ENCODE data around the gene DDX41. TPM values are rescaled to one million over a fixed set of nuclear protein-coding genes. Genes with fewer than 3 reads are reported as not detected.

The DDX41 gene
- total RNA-seq, 1 experiment from 2014 or later, result 318 TPM

GRCh38 chr5:177555228-177555627 is 38.5 kb upstream of the DDX41 start:
- POLR2A ChIA-PET (ENCODE audit: unreplicated experiment), result no interaction called here
- DNase-seq (no peak), ATAC-seq (no peak)
- no peak overlapping the region for H3K27ac ChIP-seq (ENCODE audit: low read length)
- H4K20me1 ChIP-seq (ENCODE audit: low read length), result peaks cover 15% of the 10 kb centered on the region; the same call in 1 of the 2 replicates
- no TSS peak for BruUV-seq (replicated peaks)
- peak overlapping the region; percentile 88 for H3K4me2 ChIP-seq (ENCODE audit: low read length)
- H3K9ac ChIP-seq (ENCODE audit: low read length), result no peak overlapping the region
- no peaks in the 10 kb centered on the region for H3F3A ChIP-seq (ENCODE audit: low read length, unreplicated experiment)
- peaks cover 43% of the 10 kb centered on the region for H3K79me2 ChIP-seq (ENCODE audit: low read length)
- peaks cover 21% of the 10 kb centered on the region for H3K4me1 ChIP-seq (ENCODE audit: insufficient read depth, low read length)
- CTCF ChIA-PET, result no interaction called here
- H3K9me3 ChIP-seq (ENCODE audit: low read length), result no peaks in the 10 kb centered on the region
- no peaks in the 10 kb centered on the region; the same call in 1 of the 2 replicates for H3K36me3 ChIP-seq (ENCODE audit: low read depth, low read length)
- peak overlapping the region; percentile 99 for H2AFZ ChIP-seq (ENCODE audit: low read length)
- H3K9me2 ChIP-seq (replicated peaks; ENCODE audit: low read length), result no peaks in the 10 kb centered on the region
- no peaks in the 10 kb centered on the region for H3K27me3 ChIP-seq (ENCODE audit: low read length)
- TF ChIP-seq CTCF (conservative IDR thresholded peaks at IDR 0.05; ENCODE audit: low read depth, low read length) (no peak), EZH2 (IDR thresholded peaks at IDR 0.05; ENCODE audit: low read length, unreplicated experiment) (no peak), EZH2phosphoT487 (IDR thresholded peaks at IDR 0.05; ENCODE audit: borderline replicate concordance, low read length) (no peak)
- intact Hi-C loops (cut with micrococcal nuclease), result loop anchor here (2.0 kb wide), 1 partner anchor 38 kb away; the partner anchor contains the start of gene TMED9
- peak overlapping the region; percentile 75 for H3K4me3 ChIP-seq (ENCODE audit: low read length)

- no peaks in the 10 kb centered on the region for H3F3A ChIP-seq (ENCODE audit: low read length, unreplicated experiment)
- no peaks in the 10 kb centered on the region for H3K9me2 ChIP-seq (replicated peaks; ENCODE audit: low read length)
- DNase-seq, result peak; percentile 91
- intact Hi-C loops (cut with micrococcal nuclease), result loop anchor here (2.0 to 5.0 kb wide), 2 partner anchors 37 to 38 kb away; partner anchors contain the start of genes DDX41 and TMED9
- H3K9ac ChIP-seq (ENCODE audit: low read length), result peak within 1 kb of the TSS; percentile 79
- no peaks in the 10 kb centered on the region for H3K9me3 ChIP-seq (ENCODE audit: low read length)
- H3K27ac ChIP-seq (ENCODE audit: low read length), result no peak within 1 kb of the TSS
- H3K4me1 ChIP-seq (ENCODE audit: insufficient read depth, low read length), result peaks cover 21% of the 10 kb centered on the region
- peaks cover 15% of the 10 kb centered on the region; the same call in 1 of the 2 replicates for H4K20me1 ChIP-seq (ENCODE audit: low read length)
- peak; percentile 84 for ATAC-seq
- H3K36me3 ChIP-seq (ENCODE audit: low read depth, low read length), result no peaks in the 10 kb centered on the region; the same call in 1 of the 2 replicates
- ChIA-PET POLR2A (ENCODE audit: unreplicated experiment) (no interaction called here), CTCF (no interaction called here)
- peak within 1 kb of the TSS; percentile 93 for H3K4me2 ChIP-seq (ENCODE audit: low read length)
- no peaks in the 10 kb centered on the region for H3K27me3 ChIP-seq (ENCODE audit: low read length)
- peak within 1 kb of the TSS; percentile 99 for H2AFZ ChIP-seq (ENCODE audit: low read length)
- TF ChIP-seq EZH2phosphoT487 (IDR thresholded peaks at IDR 0.05; ENCODE audit: borderline replicate concordance, low read length) (no peak), EZH2 (IDR thresholded peaks at IDR 0.05; ENCODE audit: low read length, unreplicated experiment) (no peak), CTCF (conservative IDR thresholded peaks at IDR 0.05; ENCODE audit: low read depth, low read length) (peak; percentile 34; the same call in 1 of the 2 replicates)
- H3K79me2 ChIP-seq (ENCODE audit: low read length), result peaks cover 50% of the 10 kb centered on the region
- H3K4me3 ChIP-seq (ENCODE audit: low read length), result peak within 1 kb of the TSS; percentile 93
- TSS peak; percentile 93 for BruUV-seq (replicated peaks)
These were observed 37.8 kb upstream of the DDX41 start, which contains the start of gene FAM193B for GRCh38 chr5:177554474-177555111. Gene FAM193B, minus strand, starts transcription at chr5:177554563. Its CDS starts 105 bp downstream, at chr5:177554458.
